DOHH2 (cell line): Measurements from ENCODE around the gene EXOSC3.

Experiments used
- EZH2phosphoT487 ChIP-seq: fragments of 200-600 bp; sonication (generic); IDR thresholded peaks from 2 replicates; pipeline ENCODE4 v1.6.1; 2017; ENCODE audit warnings: borderline replicate concordance, mild to moderate bottlenecking, antibody characterized with exemption, low read length, moderate library complexity, mixed read lengths
- TF ChIP-seq, protein P1 (sequence below): fragments of 200-600 bp; sonication (generic); IDR thresholded peaks from one replicate; pipeline ENCODE4 v1.5.1; 2014; ENCODE audit warnings: antibody characterized with exemption, mild to moderate bottlenecking, low read depth, low read length; ENCODE audit not compliant: poor library complexity, severe bottlenecking

GRCh38 chr9:37806271-37806670, 21.4 kb upstream of the EXOSC3 start:
- TF ChIP-seq, protein P1, sequence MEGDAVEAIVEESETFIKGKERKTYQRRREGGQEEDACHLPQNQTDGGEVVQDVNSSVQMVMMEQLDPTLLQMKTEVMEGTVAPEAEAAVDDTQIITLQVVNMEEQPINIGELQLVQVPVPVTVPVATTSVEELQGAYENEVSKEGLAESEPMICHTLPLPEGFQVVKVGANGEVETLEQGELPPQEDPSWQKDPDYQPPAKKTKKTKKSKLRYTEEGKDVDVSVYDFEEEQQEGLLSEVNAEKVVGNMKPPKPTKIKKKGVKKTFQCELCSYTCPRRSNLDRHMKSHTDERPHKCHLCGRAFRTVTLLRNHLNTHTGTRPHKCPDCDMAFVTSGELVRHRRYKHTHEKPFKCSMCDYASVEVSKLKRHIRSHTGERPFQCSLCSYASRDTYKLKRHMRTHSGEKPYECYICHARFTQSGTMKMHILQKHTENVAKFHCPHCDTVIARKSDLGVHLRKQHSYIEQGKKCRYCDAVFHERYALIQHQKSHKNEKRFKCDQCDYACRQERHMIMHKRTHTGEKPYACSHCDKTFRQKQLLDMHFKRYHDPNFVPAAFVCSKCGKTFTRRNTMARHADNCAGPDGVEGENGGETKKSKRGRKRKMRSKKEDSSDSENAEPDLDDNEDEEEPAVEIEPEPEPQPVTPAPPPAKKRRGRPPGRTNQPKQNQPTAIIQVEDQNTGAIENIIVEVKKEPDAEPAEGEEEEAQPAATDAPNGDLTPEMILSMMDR = no peak
- no peak for TF ChIP-seq EZH2phosphoT487
